HEK293T (cell line): ENCODE results near the gene DNAAF5.

Source experiments
- ARNT ChIP-seq: fragments of 450-650 bp; IDR thresholded peaks from 2 replicates; pipeline ENCODE4 v1.6.1; 2017; ENCODE audit warnings: mild to moderate bottlenecking
- BHLHE40 ChIP-seq: fragments of 450-650 bp; IDR thresholded peaks from 2 replicates; pipeline ENCODE4 v1.6.1; 2016; ENCODE audit warnings: mild to moderate bottlenecking, moderate library complexity, borderline replicate concordance
- ELF4 ChIP-seq: fragments of 450-650 bp; IDR thresholded peaks from 2 replicates; pipeline ENCODE4 v1.6.1; 2017; ENCODE audit warnings: antibody characterized with exemption
- FOXK2 ChIP-seq: fragments of 450-650 bp; IDR thresholded peaks from 2 replicates; pipeline ENCODE4 v1.6.1; 2016; ENCODE audit warnings: mild to moderate bottlenecking
- FOXM1 ChIP-seq: fragments of 450-650 bp; IDR thresholded peaks from 2 replicates; pipeline ENCODE4 v1.6.1; 2017; ENCODE audit warnings: mild to moderate bottlenecking, borderline replicate concordance
- L3MBTL2 ChIP-seq: fragments of 450-650 bp; conservative IDR thresholded peaks from 2 replicates; pipeline ENCODE4 v1.6.1; 2016; ENCODE audit warnings: mild to moderate bottlenecking
- SP1 ChIP-seq: fragments of 450-650 bp; IDR thresholded peaks from 2 replicates; pipeline ENCODE4 v1.6.1; 2017
- SUZ12 ChIP-seq: fragments of 450-650 bp; IDR thresholded peaks from 2 replicates; pipeline ENCODE4 v1.6.1; 2016; ENCODE audit warnings: mild to moderate bottlenecking

GRCh38 chr7:767941-768731, 41.6 kb downstream of the DNAAF5 start:
- TF ChIP-seq ARNT (no peak), FOXM1 (no peak), SUZ12 (no peak), FOXK2 (no peak), ELF4 (no peak), SP1 (no peak), L3MBTL2 (no peak), BHLHE40 (no peak)
